Activated CD4-positive, alpha-beta T cell treated with anti-CD3 and anti-CD28 coated beads, Interleukin-2, amount 50 U/mL, for 24 hours (primary cell): ENCODE measurements around the gene MRAP2.
"Not testable (repeated sequence)": the region's sequence is repeated elsewhere in the genome, so short reads cannot be mapped to it uniquely, and the experiment has no call there.

Source experiments
- DNase-seq, 2 donors: peaks; one replicate each; pipeline ENCODE4 v3.0.0-alpha.2; 2020; ENCODE audit warnings: low read depth in 1 of 2, low spot score in 1 of 2

Gene MRAP2

DNA sequence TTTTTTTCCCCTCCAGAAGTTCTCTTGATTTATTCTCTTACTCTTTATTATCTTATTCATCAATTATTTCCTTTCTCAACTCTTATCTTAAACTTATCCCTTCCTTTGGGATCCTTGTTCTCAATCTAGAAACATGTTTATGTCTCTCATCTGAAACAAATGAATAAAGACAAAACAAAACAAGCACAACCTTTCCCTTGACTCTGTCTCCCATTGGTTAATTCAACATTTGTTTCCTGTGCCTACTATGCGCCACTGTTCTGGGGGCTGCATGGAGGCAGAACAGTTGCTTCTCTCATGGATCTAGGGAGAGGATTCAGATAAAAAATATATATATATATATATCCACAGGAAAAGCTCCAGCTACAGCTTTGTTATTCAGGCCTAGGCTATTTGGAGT is 5.2 kb upstream of the MRAP2 start:
- no peak for DNase-seq

DNA sequence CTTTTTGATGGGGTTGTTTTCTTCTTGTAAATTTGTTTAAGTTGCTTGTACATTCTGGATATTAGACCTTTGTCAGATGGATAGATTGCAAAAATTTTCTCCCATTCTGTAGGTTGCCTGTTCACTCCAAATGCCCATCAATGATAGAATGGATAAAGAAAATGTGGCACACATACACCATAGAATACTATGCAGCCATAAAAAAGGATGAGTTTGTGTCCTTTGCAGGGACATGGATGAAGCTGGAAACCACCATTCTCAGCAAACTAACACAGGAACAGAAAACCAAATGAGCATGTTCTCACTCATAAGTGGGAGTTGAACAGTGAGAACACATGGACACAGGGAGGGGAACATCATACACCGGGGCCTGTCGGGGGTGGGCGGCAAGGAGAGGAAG is 1.6 kb upstream of the MRAP2 start:
- DNase-seq: not testable (repeated sequence)

DNA sequence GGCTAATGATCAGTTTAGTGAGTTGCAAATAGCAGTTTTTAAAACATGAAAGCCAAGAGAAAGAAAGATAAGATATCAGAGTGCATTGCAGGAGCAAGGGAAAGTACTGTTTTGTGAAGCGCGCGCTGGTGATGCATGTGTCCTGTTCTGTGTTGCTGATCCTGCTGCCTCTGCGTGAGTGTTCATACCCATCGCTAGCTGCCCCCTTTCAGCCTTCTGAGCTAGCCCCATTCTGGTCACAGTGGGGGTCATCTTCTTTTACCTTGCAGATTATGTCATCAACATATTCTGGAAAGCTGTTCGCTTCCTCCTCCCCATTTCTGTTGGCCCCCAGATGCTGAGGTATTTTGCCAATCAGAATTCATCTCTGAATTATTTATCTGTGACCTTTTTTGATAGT is 1.9 kb downstream of the MRAP2 start:
- no peak for DNase-seq

DNA sequence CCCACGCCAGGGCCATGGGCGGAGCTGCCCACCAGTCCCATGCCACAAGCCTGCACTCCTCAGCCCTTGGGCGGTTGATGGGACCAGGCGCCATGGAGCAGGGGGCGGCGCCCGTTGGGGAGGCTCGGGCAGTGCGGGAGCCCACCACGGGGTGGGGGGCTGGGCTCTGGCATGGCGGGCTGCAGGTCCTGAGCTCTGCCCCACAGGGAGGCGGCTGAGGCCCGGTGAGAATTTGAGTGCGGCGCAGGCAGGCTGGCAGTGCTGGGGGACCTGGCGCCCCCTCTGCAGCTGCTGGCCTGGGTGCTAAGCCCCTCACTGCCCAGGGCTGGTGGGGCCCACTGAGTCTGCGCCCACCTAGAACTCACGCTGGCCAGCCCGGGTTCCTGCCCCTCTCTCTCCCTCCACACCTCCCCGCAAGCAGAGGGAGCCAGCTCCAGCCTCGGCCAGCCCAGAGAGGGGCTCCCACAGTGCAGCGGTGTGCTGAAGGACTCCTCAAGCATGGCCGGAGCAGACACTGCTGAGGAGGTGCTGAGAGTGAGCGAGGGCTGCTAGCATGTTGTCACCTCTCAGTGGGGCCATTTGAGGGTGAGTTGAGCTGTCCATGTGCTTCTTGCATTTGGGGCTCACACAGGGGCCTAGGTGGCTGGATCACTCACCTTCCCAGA is 4.0 kb downstream of the MRAP2 start:
- DNase-seq: no peak

DNA sequence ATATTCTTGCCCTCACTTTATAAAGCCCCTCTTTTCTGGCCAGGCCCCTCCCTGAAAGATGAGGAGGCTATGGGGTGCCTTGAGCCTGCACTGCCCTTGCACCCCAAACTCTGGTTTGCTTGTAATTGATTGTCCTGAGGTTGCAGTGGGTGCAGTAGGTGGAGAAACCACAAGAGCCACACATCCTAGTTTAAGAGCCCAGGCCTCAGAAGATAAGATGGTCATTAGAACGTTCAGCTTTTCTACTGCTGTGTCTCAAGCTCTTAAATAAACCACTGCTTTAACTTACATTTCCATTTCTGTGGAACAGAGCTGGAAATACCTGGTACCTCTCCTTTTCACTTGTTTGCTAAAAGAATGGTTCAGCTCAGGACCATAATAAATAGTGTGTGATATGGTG is 9.0 kb downstream of the MRAP2 start:
- no peak for DNase-seq

DNA sequence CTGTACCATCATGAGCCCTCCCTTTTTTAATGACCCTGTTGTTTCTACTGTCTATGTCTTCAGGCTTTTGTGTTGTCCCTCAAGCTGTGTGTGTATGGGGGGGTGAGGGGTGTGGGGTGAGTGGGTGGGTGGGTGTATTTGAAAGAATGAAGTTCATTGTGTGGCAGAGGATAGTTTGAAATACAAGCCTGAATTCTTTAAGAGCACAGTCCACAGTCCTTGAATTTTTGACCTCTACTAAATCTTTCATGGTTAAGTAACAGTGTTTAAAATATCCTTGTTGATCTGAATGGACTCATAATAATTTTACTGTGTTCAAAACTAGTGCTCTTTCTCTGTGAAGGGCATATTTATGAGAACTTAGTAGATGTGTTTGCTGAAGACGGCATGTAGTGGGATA is 10.0 kb downstream of the MRAP2 start:
- no peak for DNase-seq

DNA sequence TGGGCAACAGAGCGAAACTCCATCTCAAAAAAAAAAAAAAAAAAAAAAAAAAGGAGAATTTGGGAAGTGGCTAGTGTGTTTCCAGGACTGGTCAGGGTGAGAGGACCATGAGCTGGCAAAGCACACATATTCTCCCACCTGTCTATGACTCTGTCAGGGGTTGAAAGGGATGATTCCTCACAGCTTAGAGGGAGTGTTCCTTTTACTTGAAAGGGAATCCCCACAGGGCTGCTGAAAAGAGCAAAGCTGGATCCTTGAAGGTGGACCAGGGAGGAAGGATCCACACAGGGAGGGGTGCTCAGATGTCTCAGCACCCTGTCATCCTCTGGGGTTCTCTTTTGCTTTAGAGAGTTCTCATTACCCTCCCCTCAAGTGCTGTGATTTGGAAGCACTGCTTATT is 13.2 kb downstream of the MRAP2 start:
- DNase-seq: no peak

DNA sequence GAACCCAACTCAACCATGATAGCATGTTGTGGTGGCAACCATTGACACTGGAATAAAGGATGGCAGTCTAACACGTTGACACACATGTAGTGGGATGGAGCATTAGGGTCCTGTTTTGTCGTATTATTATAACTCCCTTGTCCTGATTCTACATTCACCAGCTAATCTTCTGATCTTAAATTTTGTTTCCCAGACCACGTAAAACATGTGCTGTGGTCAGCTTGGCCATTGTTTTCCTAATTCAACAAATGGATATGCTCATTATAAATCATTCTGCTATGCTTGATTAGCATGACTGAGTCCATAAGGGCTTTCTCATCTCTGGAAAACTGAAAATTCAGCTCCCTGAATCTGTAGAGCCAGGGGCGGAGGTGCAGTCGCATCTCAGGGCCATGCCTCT is 15.0 kb downstream of the MRAP2 start:
- no peak for DNase-seq

DNA sequence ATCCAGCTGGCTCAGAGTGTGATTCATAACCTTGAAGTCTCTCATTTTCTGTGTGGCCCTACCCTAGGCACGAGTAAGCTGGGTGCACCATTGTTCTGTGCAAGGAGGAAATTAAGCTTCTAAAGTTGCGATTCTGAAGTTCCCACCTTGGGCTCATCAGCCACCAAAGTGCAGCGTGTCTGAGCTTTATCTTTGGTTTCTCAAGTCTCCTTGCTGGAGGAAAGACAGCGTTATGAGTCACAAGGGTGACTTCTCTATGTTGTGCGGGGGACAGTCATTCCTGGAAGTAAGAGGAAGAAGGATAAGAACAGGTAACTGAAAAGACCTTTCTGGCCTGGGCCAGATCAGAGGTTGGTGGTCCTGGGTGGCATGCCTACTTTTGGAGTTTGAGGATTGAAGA is 16.8 kb downstream of the MRAP2 start:
- no peak for DNase-seq

DNA sequence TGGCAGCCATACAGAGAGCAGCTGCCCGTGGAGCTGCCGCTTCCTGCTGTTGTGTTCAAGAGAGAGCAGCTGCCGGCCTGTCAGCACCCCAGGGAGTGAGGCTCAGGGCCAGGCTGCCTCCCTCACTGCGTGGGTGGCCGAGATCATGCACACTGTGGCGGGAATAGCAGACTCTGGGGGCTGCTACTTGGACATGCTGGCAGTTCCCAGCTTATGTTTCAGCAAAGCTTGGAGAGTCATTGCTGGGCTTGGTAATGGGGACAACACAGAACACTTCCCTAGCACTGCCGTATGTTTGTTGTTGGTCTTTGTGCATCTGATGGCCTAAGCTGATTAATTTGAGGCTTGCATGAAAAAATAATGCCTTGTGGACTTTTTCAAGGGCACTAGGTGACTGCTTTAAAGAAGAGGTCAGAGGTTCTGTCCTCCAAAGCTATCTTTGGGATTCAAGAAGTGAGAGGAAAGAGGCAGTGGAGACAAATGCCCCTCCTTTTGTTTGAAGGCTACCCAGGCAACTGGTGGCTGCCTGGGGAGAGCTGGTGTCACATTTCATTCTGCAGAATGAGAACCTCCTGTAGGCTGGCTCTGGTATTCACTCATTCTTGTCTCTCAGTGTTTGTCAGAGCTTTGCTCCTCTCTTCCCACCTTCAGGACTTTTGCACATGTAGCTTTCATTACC is 18.8 kb downstream of the MRAP2 start:
- DNase-seq: no peak

DNA sequence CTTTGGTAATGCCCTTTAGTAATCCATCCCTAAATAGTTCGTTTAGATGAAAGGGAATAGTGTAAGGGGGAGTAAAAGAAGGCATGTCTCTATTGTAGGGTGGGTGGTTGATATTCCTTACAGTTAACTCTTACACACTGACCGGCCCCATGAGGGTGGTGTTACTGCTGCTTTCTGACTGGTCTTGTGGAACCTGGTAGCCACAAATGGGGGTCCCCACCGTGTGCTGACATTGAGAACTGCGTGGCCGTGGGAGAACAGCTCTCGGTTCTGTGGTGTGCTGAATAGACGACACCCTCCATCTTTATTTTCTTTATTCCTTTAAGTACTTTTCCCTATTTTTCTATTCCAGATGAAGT is 19.3 kb downstream of the MRAP2 start:
- no peak for DNase-seq

DNA sequence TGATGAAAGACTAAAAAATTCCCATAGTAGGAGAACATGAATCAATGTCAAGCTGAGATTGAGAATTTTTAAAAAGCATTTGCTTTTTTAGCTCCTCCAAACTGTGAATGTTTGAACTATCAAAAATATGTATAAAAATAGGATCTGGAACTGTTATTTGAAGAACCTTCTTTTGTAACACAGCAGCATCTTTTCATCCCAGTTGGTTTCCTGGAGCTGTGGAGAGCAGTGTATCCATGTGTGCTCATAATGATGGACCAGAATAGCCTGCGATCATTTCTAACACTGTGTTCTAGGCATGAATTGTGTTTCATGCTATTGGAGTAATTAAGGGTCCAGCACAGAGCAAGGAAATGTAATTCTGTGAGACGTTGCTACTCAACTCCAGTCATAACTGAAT is 22.1 kb downstream of the MRAP2 start:
- no peak for DNase-seq

DNA sequence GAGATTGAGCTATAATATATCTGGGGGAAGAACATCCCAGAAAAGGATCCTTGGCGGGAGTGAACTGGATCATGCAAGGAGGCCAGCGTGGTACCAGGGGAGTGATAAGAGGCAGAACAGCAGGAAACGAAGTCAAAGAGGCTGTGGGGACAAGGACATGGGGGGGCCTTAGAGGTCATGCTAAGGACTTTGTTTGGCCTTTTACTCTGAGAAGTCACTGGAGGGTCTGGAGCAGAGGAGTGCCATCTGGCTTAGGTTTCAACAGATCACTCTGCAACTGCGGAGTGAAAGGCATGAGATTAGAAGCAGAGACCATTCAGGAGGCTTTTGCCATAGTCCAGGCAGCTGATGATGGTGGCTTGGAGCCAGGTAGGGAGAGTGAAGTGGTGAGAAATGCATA is 24.3 kb downstream of the MRAP2 start:
- no peak for DNase-seq

DNA sequence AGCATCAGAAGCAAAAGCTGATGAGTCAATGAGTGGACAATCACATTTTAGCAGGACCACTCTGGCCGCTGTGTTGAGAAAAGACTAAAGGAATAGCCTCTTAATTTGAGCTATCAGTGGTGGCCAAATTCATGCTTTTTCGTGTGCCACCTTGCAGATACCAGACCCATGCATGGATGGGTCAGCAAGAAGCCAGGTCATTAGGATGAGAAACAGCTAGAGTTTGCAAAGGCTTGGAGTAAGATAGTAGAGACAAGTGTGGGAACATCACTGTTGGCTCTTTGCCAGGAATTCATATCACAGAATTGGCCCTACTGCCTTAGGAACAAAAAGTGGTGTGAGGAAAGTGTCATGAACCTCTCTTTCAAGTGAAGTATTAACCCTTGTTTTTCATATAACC is 25.5 kb downstream of the MRAP2 start:
- no peak for DNase-seq

DNA sequence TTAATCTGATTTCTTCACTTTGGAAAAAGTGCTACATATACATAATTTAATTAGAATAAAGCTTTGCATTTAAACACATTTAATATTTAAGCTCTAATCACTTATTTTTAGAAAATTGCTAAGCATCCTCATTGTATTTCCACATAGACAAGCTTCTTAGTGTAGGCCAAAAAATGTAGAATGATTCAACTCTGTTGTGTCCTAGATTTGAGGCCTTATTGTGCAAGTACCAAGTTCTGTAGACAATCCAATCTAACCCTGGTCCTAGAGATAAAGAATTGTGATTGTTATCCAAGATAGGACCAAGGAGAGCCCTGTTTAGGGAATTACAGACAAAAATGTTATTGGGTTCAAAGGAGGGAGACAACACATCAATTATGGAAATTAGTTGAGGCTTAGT is 27.6 kb downstream of the MRAP2 start:
- DNase-seq: no peak

DNA sequence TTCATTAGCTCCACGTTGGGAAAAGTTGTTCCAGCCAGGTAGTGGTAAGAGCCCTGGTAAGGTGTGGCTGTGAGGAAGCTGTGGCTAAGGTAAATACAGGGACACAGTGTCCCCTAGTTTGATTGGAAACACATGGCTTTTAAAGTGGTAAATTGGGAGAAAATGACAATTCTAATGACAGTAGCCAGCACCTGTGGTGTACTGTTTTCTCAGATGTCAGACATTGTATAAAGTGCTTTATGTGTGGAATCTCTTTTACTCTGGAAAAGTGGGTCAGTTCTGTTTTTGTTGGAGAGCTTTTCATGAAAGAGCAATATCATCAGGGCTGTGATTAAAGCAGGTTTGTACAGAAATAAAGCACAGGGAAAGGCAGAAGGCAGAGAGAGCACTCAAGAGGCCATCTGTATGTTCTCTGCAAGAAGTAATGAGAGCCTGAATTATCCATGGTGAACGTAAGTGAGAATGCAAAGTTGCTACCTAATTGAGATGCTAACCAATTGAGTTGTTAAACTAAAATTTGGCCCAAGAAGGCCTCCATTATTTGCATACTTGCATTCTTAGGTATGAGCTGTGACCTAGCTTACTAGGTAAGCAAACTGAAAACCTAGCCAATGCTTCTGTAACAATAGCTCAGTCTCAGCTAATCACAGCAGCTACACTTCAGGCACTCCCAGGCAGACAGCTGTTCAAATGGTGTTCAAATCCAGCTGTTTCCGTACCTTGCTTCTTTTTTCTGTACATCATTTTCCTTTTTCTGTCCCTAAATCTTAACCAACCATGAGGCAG is 28.2 kb downstream of the MRAP2 start:
- no peak for DNase-seq

DNA sequence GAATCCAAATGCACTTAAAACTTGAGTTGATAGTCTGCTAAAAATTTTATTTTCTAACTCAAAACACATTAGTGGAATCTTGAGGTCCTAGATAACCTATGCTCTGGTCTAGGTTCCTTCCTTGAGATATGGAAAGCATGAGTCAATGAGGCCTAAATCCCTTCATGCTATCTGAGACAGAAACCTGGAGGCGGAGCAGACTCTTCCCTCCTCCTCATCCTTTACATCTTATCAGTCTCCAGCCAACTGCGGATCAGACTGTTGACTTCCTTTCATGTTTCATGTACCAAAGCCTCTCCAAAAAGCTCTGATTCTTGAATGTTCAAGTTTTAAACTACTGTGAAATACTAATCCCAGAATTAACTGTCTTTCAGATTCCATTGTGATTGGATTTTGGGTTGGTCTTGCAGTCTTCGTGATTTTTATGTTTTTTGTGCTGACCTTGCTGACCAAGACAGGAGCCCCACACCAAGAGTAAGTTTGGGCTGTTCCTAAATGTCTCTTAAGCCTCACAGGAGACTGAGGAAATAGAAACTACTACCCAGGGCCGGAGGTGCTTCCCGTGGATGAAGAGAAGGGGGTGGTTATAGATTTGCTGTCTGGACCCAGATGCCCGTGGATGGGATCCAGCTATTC is 29.1 kb downstream of the MRAP2 start:
- no peak for DNase-seq

DNA sequence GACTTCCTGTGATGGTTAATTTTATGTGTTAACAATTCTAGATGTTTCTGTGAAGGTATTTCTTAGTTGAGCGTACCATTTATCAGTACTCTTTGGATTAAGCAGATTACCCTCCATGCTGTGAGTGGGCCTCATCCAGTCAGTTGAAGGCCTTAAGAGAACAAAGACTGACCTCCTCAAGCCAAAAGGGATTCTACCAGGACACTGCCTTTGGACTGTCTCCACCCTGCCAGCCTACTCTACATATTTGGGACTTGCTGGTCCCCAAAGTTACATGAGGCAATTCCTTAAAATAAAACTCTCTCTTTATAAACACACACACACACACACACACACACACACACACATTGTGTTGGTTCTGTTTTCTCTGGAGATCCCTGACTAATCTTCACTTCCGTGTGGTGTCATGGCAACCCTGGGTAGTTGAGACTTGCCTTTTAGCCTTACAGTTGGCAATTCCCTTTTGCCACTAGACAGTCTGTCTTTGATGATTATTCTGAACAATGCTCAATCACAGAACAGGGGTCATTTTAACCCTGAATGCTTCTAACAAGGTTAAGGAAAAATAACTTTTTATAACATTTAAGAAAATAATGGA is 32.2 kb downstream of the MRAP2 start:
- DNase-seq: no peak

DNA sequence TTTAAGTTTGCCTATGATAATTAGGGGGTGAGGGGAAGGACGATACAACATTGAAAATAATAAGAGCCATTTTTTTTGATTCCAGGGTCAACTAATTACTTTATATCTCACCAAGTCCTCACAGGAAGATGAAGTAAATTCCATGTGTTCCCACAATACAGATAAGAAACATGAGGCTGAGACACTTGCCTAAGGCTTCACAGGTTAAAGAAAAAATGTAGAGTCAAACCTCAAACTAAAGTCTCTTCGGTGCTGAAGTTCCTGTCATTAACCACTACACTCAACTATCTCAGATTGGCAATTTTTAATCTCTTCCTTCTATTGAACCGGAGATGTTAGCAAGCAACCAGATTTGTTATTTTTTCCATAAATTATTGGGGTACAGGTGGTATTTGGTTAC is 33.0 kb downstream of the MRAP2 start:
- no peak for DNase-seq

DNA sequence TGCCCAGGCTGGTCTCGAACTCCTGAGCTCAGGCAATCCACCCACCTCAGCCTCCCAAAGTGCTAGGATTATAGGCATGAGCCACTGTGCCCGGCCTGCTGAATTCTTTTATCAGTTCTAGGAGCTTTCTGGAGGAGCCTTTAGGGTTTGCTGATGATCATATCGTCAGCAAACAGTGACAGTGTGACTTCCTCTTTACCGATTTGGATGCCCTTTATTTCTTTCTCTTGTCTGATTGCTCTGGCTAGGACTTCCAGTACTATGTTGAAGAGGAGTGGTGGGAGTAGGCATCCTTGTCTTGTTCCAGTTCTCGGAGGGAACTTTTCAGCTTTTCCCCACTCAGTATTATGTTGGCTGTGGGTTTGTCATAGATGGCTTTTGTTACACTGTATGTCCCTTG is 35.3 kb downstream of the MRAP2 start:
- not testable (repeated sequence) for DNase-seq

DNA sequence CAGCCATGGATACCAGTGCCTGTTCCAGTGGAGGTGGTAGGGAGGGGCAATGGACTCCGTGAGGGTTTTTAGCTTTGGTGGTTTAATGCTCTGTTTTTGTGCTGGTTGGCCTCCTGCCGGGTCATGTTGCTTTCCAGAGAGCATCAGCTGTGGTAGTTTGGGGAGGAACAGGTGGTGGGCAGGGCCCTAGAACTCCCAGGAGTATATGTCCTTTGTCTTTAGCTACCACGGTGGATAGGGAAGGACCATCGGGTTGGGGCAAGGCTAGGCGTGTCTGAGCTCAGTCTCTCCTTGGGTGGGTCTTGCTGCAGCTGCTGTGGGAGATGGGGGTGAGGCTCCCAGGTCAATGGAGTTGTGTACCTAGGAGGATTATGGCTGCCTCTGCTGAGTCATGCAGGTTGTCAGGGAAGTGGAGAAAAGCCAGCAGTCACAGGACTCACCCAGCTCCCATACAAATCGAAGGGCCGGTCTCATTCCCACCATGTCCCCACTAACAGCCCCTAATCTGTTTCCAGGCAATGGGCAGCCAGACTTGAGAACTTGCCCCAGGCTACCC is 38.9 kb downstream of the MRAP2 start:
- no peak for DNase-seq
